Gastroesophageal sphincter (tissue), 3 donors: Measurements from ENCODE around the gene PRG3.

ENCODE experiments used
- CTCF ChIP-seq, 4 experiments: fragments of 200-600 bp in 2 of 4; fragments of 450-650 bp in 2 of 4; sonication (generic) in 1 of 4; IDR thresholded peaks; one replicate each; pipeline ENCODE4 v1.5.1; 2017 to 2019; ENCODE audit warnings: antibody characterized with exemption in 4 of 4, mild to moderate bottlenecking in 2 of 4, moderate library complexity in 2 of 4
- EP300 ChIP-seq: sonication (generic); formaldehyde crosslinking; IDR thresholded peaks from one replicate; pipeline ENCODE4 v1.6.1; 2017; ENCODE audit warnings: antibody characterized with exemption, mild to moderate bottlenecking
- POLR2A ChIP-seq, 2 donors: fragments of 450-650 bp; IDR thresholded peaks; one replicate each; pipeline ENCODE4 v1.6.1; 2017; ENCODE audit warnings: antibody characterized with exemption in 2 of 2, mild to moderate bottlenecking in 2 of 2, moderate library complexity in 1 of 2
- POLR2AphosphoS5 ChIP-seq: sonication (generic); formaldehyde crosslinking; IDR thresholded peaks from one replicate; pipeline ENCODE4 v1.6.1; 2017; ENCODE audit warnings: antibody characterized with exemption

- no peak for TF ChIP-seq CTCF (IDR thresholded peaks at IDR 0.05)
- no peak for TF ChIP-seq EP300
- TF ChIP-seq POLR2A (IDR thresholded peaks at IDR 0.05) = no peak
- peak; percentile 67 for TF ChIP-seq POLR2AphosphoS5
Observed at GRCh38 chr11:57424792-57425564, 44.0 kb upstream of the PRG3 start.
